DMS79 (cell line): ENCODE data around the gene SEC31A.
"Not testable (repeated sequence)": the region's sequence is repeated elsewhere in the genome, so short reads cannot be mapped to it uniquely, and the experiment has no call there.

Source experiments
- DNase-seq: peaks from one replicate; lab custom pipeline; 2025; lab: John Stamatoyannopoulos, UW

The SEC31A gene

GRCh38 chr4:82833060-82833459 is 57.9 kb downstream of the SEC31A start:
- not testable (repeated sequence) for DNase-seq

GRCh38 chr4:82825425-82825824 is 65.5 kb downstream of the SEC31A start:
- no peak for DNase-seq

GRCh38 chr4:82823062-82823461 is 67.9 kb downstream of the SEC31A start:
- no peak for DNase-seq

- no peak for DNase-seq
These were observed 70.3 kb downstream of the SEC31A start for GRCh38 chr4:82820689-82821088.

GRCh38 chr4:82818664-82819662 is 72.0 kb downstream of the SEC31A start:
- no peak for DNase-seq

- DNase-seq = not testable (repeated sequence)
These were observed 74.1 kb downstream of the SEC31A start for GRCh38 chr4:82816874-82817273.

- no peak for DNase-seq
These were observed 76.9 kb downstream of the SEC31A start for GRCh38 chr4:82814034-82814433.

DNA sequence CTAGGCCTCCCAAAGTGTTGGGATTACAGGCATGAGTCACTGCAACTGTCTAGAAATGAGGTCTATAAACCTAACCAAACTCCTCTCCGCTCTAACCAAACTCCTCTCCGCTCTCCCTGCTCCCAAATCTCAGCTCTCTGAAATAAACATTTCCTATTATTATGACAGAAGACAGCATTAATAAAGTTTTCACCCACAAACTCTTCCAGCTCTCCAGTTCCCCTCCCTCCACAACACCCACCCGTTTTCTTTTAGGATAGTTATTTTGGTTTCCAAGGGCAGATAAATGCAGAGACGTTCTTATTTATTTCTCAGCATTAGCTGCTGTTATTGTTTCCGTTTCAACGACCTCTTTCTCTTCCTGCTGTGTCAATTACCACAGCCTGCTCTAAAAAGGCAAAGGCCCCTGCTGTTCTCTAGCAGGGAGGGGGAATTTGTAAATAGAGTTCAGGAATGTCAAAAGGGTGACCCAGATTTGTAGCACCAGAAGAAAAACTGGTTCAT is 79.1 kb downstream of the SEC31A start:
- peak; percentile 20 for DNase-seq

DNA sequence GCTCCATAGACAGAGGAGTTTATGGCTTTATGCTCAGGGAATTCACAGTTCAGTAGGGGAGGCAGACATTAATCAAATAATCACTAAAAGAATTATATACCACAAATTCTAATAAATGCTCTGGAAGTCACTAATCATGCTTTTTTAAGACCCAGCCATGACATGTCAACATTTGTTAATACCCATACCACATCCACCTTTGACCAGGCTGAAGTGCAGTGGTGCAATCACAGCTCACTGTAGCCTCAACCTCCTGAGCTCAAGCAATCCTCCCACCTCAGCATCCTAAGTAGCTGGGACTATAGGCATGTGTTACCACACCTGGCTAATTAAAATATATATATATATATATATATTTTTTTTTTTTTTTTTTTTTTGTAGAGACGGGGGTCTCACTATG is 79.6 kb downstream of the SEC31A start:
- no peak for DNase-seq

- DNase-seq = no peak
These were observed 80.8 kb downstream of the SEC31A start for GRCh38 chr4:82810176-82810575.

DNA sequence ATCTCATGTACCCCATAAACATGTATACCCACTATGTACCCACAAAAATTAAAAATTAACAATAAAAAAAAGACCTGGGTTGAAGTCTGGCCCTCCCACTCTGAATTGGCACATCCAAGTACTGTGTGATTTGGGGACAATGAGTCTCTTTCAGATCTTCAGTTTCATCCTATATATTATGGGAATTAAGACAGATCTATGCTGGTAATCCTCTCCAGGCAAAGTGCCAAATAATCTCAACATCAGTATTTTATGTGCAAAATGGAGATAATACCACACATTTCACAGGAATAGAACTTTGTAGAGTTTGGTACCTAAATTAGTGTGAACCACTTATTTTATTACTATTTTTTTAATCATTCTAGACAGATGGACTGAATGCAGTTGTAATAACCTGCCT is 81.3 kb downstream of the SEC31A start:
- DNase-seq = no peak

- DNase-seq = no peak
These were observed 87.2 kb downstream of the SEC31A start for GRCh38 chr4:82803746-82804145.

DNA sequence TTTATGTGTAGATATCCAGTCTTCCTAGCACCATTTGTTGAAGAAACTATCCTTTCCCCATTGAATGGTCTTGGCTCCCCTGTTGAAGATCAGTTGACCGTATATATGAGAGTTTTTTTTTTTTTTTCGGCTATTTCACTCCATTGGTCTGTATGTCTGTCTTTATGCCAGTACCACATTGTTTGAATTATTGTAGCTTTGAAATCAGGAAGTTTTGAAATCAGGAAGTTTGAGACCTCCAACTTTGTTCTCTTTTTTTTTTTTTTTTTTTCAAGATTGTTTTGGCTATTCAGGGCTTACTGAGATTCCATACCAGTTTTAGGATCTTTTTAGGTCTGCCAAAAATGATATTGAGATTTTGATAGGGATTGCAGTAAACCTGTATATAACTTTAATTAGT is 88.0 kb downstream of the SEC31A start:
- no peak for DNase-seq

- DNase-seq = no peak
These were observed 88.9 kb downstream of the SEC31A start for GRCh38 chr4:82801910-82802521.

DNA sequence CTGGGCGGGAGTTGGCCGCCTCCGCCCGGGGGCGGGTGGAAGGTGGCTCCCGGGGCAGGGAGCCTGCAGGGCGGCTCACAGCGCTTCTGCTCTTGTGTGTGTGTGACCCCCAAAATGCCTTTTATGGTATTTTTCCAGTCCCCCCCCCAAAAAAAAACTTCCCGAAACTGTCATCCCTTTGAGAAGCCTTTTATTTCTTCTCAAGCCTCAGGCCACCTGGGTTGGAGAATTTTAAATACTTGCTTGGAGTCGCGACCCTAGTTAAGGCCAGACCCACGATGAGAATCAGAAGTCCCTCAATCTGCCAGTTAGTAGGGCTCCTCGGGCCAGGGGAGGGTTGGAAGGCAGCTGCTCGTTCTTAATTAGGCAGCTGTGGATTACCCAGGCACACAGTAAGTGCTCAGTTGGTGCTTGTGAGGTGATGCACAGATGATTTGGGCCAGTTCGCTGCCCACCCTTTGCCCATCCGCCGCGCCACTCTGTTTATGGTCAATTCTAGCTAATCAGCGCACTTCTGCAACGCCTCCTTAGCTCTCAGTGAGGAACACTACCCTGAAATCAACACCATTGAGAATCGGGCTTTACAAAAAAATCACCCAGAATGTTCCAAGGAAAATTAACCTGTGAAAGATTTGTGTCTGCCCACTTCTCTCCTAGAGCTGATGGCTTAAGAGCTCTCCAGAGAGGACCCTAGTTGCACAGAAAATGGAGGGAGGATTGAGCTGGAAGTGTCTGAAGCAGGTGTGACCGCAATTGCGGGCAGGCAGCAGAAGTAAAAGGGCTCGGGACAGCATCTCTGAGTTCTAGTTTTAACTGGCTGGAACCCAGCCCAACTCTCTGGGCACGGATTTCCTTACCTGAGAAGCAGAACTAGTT is 91.7 kb downstream of the SEC31A start:
- peak; percentile 86 for DNase-seq

DNA sequence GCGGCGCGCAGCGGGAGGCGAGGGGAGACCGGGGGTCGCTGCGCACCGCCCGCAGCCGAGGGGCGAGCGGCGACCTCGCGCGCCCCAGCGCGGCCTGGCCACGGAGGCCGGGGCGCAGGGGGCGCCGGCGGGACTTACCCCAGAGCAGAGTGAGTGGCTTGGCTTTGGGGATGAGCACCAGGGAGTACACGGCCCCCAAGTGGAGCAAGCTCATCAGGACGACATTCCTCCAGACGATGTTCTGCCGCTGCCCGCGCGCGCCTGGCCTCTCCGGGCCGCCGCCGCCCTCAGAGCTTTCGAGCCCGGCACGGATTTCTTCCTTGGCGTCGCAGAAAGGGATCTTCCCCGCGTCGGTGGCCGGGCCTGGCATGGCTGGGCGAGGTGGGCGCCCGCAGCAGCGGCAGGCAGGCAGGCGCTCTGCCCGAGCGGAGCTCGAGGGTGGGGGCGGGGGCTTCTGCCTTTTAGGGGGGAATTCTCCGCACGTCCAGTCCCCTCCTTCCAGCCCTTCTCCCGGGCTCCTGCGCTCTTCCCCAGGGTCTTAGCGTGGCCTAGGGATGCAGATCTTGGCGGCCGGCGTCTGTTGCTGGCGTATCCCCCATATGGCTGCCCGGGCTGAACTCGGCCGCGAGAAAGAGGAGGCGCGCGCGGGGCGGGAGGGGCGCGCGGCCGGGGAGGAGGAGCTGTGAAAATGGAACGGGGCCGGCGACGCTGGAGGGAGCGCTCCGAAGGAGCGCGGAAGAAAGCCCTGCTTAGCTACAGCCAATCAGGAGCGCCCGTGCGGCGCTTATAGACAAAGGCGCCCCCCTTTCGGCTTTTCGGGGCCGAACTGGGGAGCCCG is 92.6 kb downstream of the SEC31A start, which contains the start of gene SCD5:
TSS of gene SCD5 (minus strand) at position 629 of the 838 bp plus-strand sequence. CDS start at position 370, 259 bp downstream.
- peak; percentile 83 for DNase-seq

DNA sequence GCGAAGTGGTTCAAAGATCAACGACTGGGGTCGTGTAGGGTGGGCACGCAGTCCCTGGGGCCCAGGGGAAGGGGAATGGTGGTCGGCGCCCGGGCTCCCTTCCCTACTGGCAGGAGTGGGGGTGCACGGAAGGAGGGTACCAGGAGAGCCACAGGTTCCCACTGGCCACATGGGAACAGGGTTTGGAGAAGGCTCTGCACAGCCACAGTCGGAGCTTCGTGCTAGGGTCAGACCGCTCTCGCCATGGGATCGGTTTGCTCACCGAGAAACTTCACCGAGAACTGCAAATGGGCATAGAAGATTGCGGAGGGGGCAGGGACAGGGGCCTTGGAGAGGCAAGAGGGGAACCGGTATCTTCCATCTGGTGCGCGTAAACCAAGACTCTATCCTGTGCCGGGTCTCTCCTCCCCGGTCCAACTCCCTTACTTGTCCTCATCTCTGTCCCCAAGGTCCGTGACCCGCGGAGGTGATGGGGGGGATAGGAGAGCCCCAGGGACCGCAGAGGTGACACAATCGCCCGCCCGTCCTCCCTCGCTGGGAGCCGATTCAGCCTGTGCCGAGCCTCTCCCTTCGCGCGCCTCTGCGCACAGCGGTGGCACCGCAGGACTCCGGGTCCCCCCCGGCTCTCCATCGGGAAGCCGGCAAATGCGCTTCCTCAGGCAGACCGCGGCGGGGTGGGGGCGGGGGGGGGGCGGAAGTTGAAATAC is 93.4 kb downstream of the SEC31A start:
- DNase-seq = no peak

GRCh38 chr4:82797040-82797404 is 93.9 kb downstream of the SEC31A start:
- peak; percentile 30 for DNase-seq

- no peak for DNase-seq
These were observed 97.9 kb downstream of the SEC31A start for GRCh38 chr4:82792912-82793649.

DNA sequence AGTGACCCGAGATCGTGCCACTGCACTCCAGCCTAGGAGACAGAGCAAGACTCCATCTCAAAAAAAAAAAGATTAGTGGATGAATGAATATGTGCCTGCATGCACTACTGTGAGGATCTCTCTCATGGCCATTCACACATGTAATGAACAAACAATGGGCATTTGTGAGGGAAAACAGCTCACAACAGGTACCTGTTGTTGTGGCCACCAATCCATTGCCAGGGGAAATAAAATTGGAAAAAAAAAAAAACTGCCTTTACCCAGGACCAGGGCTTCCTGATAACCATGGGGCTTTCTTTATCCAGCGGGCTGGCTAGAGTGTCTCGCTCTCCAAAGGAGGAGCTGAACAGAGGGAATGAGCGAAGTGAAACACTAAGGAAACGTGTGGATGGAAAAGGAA is 99.8 kb downstream of the SEC31A start:
- DNase-seq = no peak
